Stimulated activated CD4-positive, alpha-beta T cell treated with anti-CD3 and anti-CD28 coated beads, Interleukin-2, amount 100 ng/mL, for 48 hours (primary cell): ENCODE measurements around the gene TTI1.

Experiments
- DNase-seq, 2 donors: peaks; one replicate each; pipeline ENCODE4 v3.0.0-alpha.2; 2020

Gene TTI1

DNA sequence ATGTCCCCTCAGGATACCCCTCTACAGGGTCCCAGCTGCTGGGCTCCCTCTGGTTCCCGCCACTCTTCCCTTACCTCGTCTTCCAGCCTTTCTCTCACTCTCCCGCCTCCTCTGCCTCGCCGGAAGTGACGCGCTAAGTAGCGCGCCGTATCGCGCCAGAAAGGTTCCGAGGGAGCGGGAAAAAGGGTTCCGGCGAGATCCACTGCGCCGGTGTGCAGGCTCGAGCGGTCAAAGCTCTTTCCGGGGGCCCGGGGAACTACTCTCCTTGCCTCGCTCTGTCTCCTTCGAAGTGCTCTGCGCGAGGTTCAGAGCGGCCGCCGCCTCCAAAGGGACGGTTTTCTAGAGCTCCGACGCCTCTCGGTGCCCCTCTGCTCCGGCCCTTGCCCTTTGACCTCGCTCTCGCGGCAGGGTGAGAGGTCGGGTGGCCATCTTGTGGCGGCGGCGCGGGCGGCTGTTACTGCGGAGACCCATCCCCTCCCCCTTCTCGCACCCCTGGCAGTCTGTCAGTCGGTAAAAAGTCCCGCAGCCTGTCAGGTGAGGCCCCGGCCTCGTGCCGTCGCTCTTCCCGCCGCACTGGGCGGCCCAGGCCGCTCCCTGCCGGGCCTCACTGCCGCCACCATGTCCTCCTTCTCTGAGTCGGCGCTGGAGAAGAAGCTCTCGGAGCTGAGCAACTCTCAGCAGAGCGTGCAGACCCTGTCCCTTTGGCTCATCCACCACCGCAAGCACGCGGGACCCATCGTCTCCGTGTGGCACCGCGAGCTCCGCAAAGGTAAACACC, at the start of gene TTI1, which contains the start of gene RPRD1B:
TSS of gene TTI1 (minus strand) at position 127 of the 778 bp plus-strand sequence. CDS start 19,640 bp downstream, outside the sequence.
TSS of gene RPRD1B (plus strand) at position 417 of the 778 bp plus-strand sequence. CDS start at position 619, 202 bp downstream.
- peak; percentile 78 to 85 for DNase-seq

DNA sequence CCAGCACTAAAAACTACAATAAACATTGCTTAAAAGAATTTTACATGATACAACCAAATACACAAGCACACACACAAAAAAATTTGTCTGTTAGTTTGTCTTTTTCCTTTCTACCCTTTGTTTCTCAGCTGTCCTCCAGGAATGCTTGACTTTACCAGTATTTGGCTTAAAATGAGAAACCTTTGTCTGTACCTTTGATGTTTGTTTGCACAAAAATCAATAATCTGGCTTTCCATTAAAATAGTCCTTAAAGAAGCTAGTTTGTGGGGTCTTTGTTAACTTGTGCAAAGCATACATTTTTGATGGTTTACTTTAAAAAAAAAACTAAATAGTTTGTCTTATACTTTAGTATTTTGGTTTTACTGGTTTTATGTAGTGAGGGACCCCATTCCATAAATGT, 49.6 kb upstream of the TTI1 start:
- DNase-seq, result no peak

DNA sequence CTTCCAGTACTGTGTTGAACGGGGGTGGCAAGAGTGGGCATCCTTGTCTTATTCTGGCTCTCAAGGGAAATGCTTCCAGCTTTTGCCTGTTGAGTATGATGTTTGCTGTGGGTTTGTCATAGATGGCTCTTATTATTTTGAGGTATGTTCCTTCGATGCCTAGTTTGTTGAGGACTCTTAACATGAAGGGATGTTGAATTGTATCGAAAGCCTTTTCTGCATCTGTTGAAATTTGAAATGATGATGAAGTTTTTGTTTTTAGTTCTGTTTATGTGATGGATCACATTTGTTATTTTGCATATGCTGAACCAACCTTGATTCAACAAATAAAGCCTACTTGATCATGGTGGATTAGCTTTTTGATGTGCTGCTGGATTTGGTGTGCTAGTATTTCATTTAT, 48.3 kb upstream of the TTI1 start:
- DNase-seq, result no peak

DNA sequence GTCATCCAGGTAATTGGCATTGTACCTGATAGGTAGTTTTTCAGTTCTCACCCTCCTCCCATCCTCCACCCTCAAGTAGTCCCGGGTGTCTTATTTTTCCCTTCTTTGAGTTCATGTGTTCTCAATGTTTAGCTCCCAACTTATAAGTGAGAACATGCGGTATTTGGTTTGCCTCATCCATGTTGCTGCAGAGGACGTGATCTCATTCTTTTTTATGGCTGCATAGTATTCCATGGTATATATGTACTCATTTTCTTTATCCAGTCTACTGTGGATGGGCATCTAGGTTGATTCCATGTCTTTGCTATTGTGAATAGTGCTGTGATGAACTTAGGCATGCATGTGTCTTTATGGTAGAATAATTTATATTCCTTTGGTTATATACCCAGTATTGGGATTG, 46.1 kb upstream of the TTI1 start:
- DNase-seq, result no peak

DNA sequence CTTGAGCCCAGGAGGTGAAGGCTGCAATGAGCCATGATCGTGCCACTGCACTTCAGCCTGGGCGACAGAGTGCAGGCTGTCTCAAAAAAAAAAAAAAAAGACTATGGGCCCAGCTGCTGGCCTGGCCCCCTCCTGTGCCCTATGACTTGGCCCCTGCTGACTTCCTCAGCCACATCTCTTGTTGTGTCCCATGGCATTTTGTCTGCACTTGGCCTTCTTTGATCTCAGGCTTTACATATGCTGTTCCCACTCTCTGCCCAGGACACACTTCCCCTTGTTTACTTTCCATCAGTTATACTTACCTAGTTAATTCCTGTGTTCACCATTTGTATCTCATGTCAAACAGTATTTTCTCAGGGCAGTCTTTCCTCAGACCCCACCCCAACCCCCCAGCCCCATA, 44.8 kb upstream of the TTI1 start:
- DNase-seq, result no peak

DNA sequence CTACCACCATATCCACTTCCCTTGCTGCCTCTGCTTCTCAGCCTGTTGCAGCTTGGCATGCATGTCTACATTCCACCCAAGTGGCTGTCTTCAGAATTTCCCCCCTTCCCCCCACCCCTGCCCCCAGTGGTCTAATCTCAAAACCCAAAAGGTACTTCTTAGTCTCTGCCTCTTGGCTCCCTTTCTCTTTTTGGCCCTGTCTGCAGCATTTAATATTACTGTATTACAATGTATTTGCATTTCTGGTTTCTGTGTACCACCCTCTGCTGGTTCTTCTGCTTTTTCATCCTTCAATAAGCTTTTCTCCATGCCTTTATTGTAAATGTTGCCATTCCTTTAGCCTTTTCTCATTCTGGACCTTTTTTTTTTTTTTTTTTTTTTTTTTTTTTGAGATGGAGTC, 43.3 kb upstream of the TTI1 start:
- DNase-seq, result no peak

DNA sequence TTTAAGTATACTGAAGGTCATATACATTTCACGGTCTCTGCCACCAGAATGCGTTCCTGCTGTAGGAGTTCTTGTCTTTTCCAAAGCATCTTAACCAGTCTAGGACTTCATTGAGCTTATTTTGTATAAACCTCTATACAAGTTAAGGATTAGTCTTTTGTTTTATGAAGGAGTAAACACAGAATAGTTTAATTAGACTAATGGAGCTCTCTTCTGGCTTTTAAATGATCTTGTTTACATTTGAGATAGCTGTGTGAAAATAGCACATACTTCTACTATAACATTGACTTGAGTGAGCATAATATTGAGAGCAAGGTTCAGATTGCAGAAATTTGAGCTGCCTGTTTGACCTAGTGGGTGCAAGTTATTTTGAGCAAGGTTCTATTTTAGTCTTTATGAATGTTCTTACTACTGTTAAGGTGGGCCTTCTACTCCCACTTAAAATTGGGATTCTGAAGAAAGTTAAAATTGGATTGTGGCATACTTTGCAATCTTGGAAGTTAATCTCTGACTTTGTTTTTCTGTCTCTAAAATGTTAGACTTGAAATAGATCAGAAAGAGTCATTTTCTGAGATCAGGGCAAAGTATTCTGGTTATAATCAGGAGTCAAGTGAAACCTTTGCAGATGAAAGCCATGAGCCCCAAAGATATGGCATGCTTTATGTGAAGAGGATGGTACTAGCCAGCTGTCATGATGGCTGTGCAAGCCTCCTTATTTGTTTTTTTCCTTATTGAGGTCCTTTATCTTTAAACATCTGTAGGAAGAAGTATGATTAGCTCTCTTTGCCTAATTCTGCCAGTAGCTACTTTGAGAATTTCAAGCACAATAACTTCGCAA, 42.1 kb upstream of the TTI1 start:
- DNase-seq, result no peak

DNA sequence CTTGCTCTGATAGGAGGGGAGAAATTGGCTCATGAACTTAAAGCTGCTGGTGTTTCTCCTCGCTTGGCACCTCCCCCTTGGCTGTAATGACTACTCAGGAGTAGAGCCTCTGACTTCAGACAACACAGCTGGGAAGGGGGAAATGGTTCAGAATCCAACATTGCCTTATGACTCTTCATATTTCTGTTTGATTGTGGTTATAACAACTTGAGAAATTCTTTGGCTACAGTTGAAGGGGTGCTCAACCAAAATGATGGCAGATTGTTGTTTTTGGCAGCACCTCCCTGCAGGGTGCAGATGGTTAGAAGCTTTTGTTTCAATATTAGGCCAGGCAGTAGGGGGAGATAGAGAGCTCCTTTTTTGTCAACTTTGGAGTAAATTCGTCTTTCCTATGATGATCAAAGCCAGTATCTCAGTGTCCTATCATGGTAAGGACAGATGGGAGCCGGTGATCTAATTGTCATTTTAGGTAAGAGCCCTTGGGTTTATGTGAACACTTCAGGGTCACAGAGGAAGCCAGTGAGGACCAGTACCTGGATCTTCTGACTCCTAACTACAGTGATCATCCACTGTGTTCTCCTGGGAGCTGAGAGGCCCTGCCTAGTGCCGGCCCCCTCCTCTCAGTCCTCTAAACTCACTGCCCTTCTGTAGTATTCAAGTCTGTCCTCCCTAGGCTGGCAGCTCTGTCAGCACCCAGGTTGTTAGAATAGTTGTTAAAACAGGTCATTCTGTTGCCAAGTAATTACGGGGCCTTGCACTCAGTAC, 40.2 kb upstream of the TTI1 start:
- peak; percentile 24 to 32 for DNase-seq

DNA sequence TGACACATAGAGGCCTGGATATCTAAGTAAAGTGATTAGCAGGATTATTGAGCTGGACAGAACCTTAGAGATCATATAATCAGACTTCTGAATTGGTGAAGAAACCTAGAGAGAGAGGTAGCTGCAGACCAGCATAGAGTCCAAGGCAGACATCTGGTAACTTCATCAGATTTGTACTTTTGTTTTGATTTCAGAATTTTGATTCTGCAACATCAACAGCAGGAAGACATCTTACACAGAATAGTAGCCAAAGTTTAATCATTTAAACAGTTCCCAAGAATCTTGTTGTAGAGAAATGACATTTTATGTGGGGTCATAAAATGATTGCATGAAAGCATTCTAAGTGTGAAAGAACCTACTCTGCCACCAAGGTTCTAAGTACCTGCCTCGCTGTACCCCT, 39.6 kb upstream of the TTI1 start:
- no peak for DNase-seq

DNA sequence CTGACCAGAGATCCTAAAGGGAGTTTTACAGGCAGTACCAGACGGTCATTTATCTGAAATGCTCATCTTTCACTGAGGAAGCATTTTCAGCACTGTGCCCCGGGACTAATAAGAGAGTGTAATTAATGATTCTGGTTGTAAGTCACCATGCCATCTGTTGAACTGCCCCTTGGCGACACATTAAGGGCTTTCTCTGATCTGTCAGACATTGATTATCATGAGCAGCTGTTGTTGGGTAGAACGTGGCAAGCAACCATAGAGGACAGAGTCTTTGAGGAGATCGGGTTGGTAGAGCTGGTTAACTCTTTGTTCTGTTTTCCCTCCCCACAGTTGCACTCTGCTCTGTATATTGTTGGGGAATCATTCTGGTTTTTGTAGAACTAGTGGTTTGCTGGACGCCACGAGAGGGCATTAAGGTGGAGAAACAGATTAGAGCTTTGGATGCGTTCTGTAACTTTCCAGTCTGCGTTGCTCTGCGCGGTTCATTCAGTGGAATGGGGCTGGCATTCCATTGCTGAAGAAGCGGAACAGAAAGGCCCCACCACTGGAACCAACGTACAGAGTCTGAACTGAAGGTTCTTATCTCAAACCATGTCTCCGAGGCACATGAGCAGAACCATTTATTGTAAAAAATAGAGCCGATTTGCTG, 34.6 kb upstream of the TTI1 start:
- DNase-seq, result no peak

DNA sequence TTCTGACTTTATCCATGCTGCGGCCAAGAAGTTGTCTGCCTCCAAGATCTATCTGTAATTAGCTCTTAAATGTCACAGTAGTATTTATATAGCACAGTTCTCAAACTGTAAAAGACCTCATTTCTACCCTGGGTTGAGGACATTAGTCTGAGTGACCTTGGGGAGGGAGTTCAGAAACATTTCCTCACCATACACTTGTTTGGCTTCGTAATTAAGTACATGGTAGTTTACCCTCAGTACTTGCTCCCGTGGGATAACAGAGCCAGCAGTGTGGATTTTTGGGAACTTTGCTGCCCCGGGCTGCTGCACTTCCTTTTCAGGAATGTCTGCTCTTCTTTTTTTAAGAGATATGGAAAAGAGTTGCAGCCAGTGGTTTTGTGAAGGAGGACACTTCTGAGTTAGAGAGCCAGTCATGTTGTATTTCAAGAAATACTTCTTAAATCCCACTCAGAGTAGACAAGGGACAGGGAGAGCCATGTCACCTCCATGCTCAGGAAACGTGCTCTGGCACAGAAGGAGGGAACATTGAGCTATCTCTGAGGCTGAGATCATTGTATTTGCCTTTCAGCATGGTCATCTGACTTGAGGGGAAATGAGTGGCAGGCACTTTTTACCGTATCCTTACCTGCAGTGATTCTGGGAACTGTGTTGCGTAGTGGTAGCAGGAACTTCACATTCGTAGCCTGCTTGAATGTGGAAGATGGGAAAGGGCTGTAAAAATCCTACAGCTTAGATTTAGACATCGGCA, 33.9 kb upstream of the TTI1 start:
- no peak for DNase-seq

DNA sequence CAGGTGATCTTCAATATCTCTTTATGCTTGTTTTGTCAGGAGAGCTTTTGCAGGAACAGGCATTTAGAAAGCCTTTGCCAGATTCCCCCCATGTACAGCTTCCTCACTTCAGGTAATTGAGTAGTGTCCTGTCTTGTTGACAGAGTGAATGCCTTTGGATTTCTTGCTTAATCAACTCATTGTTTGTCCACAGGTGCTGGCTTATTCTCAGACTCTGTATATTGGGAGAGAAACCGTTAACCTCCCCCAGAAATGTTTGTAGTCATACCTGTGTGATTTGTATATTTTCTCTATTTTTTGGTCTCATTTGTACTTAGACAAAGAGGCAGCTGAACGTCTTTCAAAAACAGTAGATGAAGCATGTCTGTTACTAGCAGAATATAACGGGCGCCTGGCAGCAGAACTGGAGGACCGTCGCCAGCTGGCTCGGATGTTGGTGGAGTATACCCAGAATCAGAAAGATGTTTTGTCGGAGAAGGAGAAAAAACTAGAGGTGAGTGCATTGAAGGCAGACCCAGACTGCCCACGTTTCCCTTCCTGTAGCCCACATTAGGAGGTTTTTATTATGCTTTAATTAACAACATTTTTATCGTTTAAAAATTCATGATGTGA, 32.6 kb upstream of the TTI1 start:
- no peak for DNase-seq

DNA sequence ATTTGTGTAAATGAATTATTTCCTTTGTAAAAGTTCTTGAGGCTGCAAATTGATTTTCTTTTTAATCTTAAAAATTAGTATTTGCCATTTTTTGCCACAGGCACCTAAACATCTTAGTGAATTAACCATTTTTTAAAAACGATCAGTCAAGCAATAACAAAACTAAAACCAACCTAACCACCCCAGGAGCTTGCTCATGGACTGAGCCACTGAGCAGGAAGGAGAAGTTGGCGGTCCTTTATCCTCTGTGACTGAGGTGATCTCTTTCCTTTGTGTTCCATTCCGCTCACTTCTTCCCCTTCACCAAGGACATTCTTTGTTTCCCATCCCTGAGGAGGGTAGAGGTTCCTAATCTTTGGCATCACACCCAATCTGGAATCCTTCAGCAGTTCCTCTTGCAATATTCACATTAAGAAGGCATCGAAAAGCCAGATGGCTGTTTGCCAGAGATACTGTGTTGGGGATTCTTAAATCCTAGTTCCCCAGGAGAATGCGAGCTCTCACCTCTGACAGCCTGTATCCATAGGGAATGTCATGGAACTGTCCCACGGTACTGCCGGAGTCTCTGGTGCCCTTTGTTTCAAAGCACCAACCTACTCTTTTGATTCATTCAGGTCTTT, 30.8 kb upstream of the TTI1 start:
- DNase-seq, result no peak

DNA sequence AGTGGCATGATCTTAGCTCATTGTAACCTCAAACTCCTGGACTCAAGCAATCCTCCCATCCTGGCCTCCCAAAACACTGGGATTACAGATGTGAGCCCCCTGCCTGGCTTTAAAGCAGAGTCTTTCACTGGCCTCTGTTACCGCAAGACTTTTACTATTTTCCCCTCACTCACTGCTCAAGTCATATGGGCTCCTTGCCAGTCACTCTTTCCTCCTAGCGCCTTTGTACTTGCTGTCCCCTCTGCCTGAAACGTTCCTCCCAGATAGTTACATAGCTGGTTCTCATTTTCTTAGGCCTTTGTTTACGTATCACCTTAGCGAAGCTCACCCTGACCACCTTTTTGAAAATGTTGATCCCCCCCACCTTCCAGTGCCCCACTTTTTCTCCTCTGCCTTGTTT, 29.6 kb upstream of the TTI1 start:
- no peak for DNase-seq

DNA sequence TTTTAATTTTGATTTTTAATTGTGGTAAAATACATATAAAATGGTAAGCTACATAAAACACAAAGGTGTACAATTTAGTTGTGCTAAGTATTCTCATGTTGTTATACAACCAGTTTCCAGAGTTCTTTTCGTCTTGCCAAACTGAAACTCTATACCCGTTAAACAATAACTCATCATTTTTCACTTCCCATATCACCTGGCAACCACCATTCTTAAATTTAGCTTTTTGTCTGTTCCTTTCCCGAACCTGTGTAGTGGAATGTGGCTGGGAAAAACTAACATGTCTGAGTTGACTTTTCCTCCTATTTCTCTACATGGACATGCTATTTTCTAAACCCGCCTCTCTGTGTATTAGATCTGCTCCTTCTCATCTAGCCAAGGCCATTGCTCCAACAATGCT, 27.9 kb upstream of the TTI1 start:
- no peak for DNase-seq

DNA sequence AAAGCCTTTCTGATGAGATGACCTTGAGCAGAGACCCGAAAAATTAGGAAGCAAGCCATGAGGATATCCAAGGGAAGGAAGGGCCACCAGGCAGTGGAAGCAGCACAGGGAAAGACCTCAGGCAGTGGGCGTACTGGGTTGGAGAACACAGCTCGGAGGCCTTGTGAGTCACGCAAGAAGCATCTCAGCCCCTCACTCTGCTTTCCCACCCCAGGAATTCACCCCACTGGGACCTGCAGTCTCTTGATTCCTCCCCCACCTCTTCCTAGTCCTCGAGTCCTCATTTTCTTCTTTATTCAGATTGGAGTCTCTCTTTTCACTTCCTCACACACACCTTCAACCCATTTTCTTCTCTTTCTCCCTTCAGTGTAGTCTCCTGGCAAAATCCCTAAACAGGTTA, 27.3 kb upstream of the TTI1 start:
- no peak for DNase-seq

DNA sequence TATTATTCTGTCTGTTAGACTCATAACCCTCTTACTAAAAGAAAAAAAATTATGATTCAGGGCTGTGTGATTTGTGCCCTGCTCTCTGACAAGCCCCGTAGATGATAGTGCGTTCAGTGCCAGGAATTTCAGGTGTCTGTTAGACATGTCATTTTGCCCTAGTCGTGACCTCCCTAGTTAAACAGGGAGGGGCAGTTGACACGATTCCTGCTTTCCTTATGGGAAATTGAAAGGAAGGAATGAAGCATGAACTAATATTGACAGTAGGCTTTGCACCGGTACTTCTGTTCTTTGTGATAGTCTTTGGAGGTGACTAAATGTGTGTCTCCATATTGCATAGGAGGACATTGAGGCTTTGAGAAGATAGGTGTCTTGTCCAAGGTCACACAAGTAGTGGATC, 26.6 kb upstream of the TTI1 start:
- no peak for DNase-seq

DNA sequence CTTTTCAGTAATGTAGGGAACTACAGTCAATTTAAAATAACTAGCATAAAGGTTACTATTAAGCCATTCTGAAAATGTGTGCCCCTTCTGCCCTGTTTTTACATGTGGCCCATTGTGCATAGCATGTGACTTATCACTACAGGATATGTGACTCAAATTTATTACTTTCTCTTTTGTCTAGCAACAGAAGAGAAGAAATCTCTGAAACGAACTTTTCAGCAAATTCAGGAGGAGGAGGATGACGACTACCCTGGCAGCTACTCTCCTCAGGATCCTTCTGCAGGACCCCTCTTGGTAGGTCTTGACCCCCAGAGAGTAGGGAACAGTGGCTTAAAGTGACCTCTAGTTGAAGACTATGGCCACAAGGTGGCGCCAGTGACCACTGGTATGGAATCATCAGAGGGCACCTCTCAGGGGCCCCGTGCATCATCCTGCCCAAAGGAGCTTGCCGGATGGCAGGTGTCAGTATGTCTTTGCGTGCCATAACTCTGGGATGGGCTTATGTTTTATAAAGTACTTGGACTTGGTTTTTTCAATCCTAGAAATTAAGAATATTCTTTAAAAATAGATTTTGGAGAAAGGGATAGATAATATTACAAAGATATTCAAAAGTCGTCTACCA, 24.2 kb upstream of the TTI1 start:
- DNase-seq, result peak; percentile 67 to 68

DNA sequence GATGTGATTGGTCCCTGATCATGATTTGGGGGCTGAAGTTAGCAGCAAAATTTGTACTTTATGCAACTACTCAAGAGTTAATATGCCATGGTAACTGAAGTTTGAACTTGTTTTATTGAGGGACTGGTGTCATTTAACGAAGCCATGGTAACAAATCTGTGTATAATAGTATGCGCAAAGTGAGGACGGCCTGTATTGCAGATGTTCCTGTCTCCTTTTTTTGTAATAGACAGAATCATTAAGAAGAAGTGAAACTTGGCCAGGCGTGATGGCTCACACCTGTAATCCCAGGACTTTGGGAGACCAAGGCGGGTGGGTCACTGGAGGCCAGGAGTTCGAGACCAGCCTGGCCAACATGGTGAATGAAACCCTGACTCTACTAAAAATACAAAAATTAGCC, 22.6 kb upstream of the TTI1 start:
- DNase-seq, result no peak

DNA sequence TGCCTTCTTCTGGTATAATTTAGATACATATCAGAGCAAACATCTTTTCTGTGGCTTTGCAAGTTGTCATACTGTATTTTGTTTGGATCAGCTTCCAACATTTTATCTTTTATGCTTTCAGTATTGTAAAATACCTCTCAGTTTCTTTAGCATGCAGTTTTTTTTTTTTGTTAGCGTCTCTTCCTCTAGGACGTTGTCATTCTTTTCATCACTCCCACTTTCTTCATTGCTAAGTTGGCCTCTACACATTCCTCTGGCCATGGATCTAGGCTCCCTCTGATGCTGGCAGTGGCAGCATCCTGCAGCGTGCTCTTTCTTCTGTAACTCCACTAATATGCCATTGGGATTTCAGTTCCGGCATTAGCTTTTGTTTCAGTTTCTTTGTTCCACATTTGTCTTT, 22.0 kb upstream of the TTI1 start:
- no peak for DNase-seq

DNA sequence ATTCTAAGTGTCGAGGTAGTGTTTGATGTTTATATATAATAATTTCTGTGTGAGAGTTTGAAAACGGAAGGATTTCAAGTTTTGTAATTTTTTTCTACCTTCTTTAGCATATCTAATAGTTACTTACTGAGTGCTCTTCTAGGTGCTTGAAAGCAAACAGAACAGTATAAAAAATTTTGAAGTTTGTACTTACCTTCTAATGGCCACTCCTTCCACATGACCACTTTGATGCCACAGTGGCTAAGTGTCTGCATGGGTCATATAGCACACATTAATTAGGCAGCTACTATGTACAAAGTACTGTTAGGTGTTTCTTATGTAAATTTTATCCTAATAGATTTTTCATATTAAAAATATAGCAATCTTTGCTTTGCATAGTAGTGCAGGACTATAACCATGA, 21.4 kb upstream of the TTI1 start:
- no peak for DNase-seq
